Heart right ventricle (tissue), 16 donors: Measurements from ENCODE around the gene CDC20. TPM values are rescaled to one million over a fixed set of nuclear protein-coding genes. Genes with fewer than 3 reads are reported as not detected.
A peak's percentile ranks its signal among the peaks of the same experiment; 100 is the strongest.
"Not testable (repeated sequence)": the region's sequence is repeated elsewhere in the genome, so short reads cannot be mapped to it uniquely, and the experiment has no call there.

Experiments used
- ATAC-seq, 8 donors: fragments of 200-7000 bp; cut with Tn5 transposase; one replicate each; pipeline ENCODE4 v1.9.1; 2020; ENCODE audit warnings: mild to moderate bottlenecking in 8 of 8, moderate library complexity in 8 of 8, moderate number of reproducible peaks in 1 of 8
- DNase-seq, 2 donors: peaks; one replicate each; pipeline ENCODE4 v3.0.0-alpha.2; 2020
- H3K27ac ChIP-seq, 10 donors: fragments of 200-600 bp; sonication (generic) in 2 of 10; one replicate each; pipeline versions ENCODE4 v1.5.0 to v1.8.0; 2020 to 2022; ENCODE audit warnings: mild to moderate bottlenecking in 3 of 10
- H3K27me3 ChIP-seq, 7 donors: fragments of 200-600 bp; one replicate each; pipeline ENCODE4 v1.8.0; 2021 to 2022; ENCODE audit warnings: mild to moderate bottlenecking in 2 of 7
- H3K36me3 ChIP-seq, 9 donors: fragments of 200-600 bp; sonication (generic) in 1 of 9; one replicate each; pipeline versions ENCODE4 v1.5.0 to v1.8.0; 2020 to 2022; ENCODE audit warnings: mild to moderate bottlenecking in 2 of 9
- H3K4me1 ChIP-seq, 9 donors: fragments of 200-600 bp; sonication (generic) in 1 of 9; one replicate each; pipeline versions ENCODE4 v1.5.0 to v1.8.0; 2020 to 2022; ENCODE audit warnings: mild to moderate bottlenecking in 4 of 9
- H3K4me3 ChIP-seq, 10 donors: fragments of 200-600 bp; sonication (generic) in 2 of 10; one replicate each; pipeline versions ENCODE4 v1.5.0 to v1.8.0; 2020 to 2022; ENCODE audit warnings: mild to moderate bottlenecking in 7 of 10, moderate library complexity in 2 of 10
- H3K9me3 ChIP-seq, 11 donors: fragments of 200-600 bp in 10 of 11; sonication (generic) in 2 of 11; one replicate each; pipeline versions ENCODE4 v1.5.0 to v1.8.0; 2013 to 2022; ENCODE audit warnings: mild to moderate bottlenecking in 2 of 11, control low read depth in 1 of 11, moderate library complexity in 1 of 11
- WGBS, 2 donors: extraction: QIAGEN DNeasy Blood & Tissue Kit; methylation state at CpG; one replicate each; pipeline ENCODE4 v1.1.7; 2013; ENCODE audit warnings: inconsistent platforms in 1 of 2; 5-methylcytosine and 5-hydroxymethylcytosine counted together
- intact Hi-C, 10 donors: fragments of 100-400 bp; cut with DNase I; formaldehyde crosslinking; loops; one replicate each; pipeline versions ENCODE4 v1.11.1 to v1.14.2; 2022
- polyA plus RNA-seq, 2 donors: library from polyadenylated mRNA; stranded (reverse); fragments of 200-250 nt; gene quantifications; one replicate each; pipeline ENCODE4 v1.2.3, GENCODE V29; 2013
- total RNA-seq, 10 donors: library from RNA; stranded (reverse); fragmentation: NEBNext Ultra II Directional in 3 of 10; extraction: Animal tissue kit (Norgen Biotek cat#: 25700) in 3 of 10; gene quantifications; one replicate each; pipeline versions ENCODE4 v1.2.1 to v1.2.4, GENCODE V29; 2021 to 2023
- TF ChIP-seq, protein P1 (sequence below), 9 donors: fragments of 200-600 bp; sonication (generic) in 2 of 9; IDR thresholded peaks; one replicate each; pipeline versions ENCODE4 v1.5.0 to v1.8.0; 2021 to 2022; ENCODE audit warnings: antibody characterized with exemption in 9 of 9, mild to moderate bottlenecking in 5 of 9, moderate library complexity in 1 of 9
- donor health status: Arrhythmogenic right ventricular cardiomyopathy.
- donor health status: ischemic (EF 13 %, LVEDD 7.1; RV severe dilation, severe dysfunction).
- donor health status: healthy with polysubstance abuse.
- donor health status: DM: no; HTN: yes; CAD: no.
- donor health status: DM: no; HTN: no; CAD: no.
- donor health status: ischemic (EF 25% LVEDD 6.9; RV normal size, moderate dysfunction).
- donor health status: ischemic (EF 25% LVEDD 5.7; RV mildly dilated, moderate dysfunction).
- donor health status: healthy.
- donor health status: DM: yes; HTN: yes; CAD: no.
- donor health status: Ischemic cardiomyopathy.
- donor health status: ischemic (EF 35%, LVEDD 5.7; RV mildly dilated, moderate dysfunction).
- donor health status: nonischemic (EF 11% LVEDD 7.7; RV severe dilation, severe dysfunction).
- donor health status: DM: yes; HTN: yes; CAD: no.
- donor health status: PGD.
- donor health status: ischemic (EF 29% LVEDD 5.4; RV normal size, mild dysfunction).
- donor health status: nonischemic (EF 23%, LVEDD 6.1; RV moderate dilation, normal function).

The CDC20 gene
- total and polyA plus RNA-seq, 12 donors, result 0.15 to 9.6 (median 1.4) TPM

DNA sequence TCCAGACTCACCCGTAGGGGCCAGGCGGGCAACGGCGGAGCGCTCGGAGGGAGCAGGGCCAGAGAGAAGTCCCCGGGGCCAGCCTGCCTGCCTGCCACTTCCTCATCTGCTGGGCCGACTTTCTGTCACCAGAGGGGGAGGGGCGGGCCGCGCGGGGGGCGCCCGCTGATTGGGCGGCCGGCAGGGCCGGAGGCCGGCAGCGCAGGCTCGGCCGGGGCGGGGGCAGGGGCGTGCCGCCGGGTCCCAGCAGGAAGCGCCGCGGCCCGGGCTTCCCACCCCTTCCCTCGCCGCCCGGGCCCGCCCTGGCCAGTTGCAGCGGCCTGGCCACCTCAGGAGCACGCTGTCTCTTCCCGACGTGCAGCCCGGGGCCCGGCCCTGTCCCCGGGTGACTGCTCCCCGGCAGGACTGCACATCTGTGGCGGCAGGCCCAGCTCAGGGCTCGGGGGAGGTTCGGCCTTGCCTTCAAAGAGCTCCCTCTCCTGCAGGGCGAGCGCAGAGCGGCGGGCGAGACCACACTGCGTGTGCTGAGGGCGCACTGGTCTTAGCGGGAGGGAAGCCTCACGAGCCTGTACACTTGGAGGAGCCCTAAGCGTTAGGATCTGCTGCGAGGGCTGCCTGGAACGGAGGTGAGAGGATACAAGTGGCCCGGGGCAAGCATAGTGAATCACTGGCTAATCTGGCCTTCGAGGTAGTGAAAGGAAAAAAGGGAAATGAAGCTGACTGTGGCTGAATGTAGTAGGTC is 9.3 kb downstream of the CDC20 start, which contains the start of gene ELOVL1:
Gene ELOVL1, minus strand, starts transcription at position 108 of the 742 bp plus-strand sequence. CDS start 2,402 bp downstream, outside the sequence.
- Histone ChIP-seq H3K27me3 (no peaks in the 10 kb centered on the region), H3K4me1 (peaks cover 18 to 50% (median 32%) of the 10 kb centered on the region in 9 donors), H3K4me3 (peak within 1 kb of the TSS; percentile 64 to 96 (median 88)), H3K9me3 (no peaks in the 10 kb centered on the region), H3K27ac (peak within 1 kb of the TSS; percentile 89 to 99 (median 98)), H3K36me3 (peaks cover 0 to 39% (median 23%) of the 10 kb centered on the region in 9 donors)
- intact Hi-C loops, result loop anchor here in 4 of 10 donors (1.0 to 5.0 kb wide), 3 partner anchors 21 to 131 kb away; partner anchors contain the start of genes MED8 (in 1 of the 4), SZT2 (in 1 of the 4) and TIE1 (in 1 of the 4)
- ATAC-seq (peak; percentile 94 to 97 (median 95)), DNase-seq (peak; percentile 94 to 95)
- TF ChIP-seq, protein P1, sequence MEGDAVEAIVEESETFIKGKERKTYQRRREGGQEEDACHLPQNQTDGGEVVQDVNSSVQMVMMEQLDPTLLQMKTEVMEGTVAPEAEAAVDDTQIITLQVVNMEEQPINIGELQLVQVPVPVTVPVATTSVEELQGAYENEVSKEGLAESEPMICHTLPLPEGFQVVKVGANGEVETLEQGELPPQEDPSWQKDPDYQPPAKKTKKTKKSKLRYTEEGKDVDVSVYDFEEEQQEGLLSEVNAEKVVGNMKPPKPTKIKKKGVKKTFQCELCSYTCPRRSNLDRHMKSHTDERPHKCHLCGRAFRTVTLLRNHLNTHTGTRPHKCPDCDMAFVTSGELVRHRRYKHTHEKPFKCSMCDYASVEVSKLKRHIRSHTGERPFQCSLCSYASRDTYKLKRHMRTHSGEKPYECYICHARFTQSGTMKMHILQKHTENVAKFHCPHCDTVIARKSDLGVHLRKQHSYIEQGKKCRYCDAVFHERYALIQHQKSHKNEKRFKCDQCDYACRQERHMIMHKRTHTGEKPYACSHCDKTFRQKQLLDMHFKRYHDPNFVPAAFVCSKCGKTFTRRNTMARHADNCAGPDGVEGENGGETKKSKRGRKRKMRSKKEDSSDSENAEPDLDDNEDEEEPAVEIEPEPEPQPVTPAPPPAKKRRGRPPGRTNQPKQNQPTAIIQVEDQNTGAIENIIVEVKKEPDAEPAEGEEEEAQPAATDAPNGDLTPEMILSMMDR (IDR thresholded peaks at IDR 0.05), result peak in 5 of 9 donors; percentile 12 to 60 (median 48)
- 0% methylated on average over 38 to 58 of the region's 58 CpGs for WGBS, 2 donors

DNA sequence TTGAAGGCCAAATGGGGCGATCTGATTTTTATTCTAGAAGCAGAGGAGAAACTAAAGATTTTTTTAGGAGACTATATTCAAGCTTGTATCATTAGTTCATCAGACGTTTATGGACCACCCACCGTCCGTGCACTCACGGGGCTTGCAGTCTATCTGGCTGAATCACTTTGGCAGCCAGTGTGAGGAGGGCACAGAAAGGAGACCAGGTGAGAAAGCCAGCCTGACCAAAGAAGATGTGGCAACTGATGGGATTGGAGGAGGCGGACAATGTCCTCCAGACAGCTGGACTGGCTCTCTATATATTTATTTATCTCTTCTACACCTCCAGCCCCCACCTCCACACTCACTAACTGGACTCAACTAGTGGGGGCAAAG is 9.9 kb downstream of the CDC20 start:
- peak overlapping the region in 9 of 10 donors; percentile 65 to 96 (median 88) for H3K4me3 ChIP-seq
- no peaks in the 10 kb centered on the region for H3K27me3 ChIP-seq
- 23 to 26% methylated on average over 6 of the region's 6 CpGs for WGBS, 2 donors
- peaks cover 19 to 56% (median 38%) of the 10 kb centered on the region in 9 donors for H3K4me1 ChIP-seq
- ATAC-seq (no peak), DNase-seq (no peak)
- TF ChIP-seq, protein P1 (IDR thresholded peaks at IDR 0.05), result no peak
- H3K27ac ChIP-seq, result peak overlapping the region; percentile 73 to 99 (median 98)
- no peaks in the 10 kb centered on the region for H3K9me3 ChIP-seq
- peaks cover 0 to 33% (median 18%) of the 10 kb centered on the region in 9 donors for H3K36me3 ChIP-seq
- intact Hi-C loops, result loop anchor here in 4 of 10 donors (1.0 to 5.0 kb wide), 3 partner anchors 21 to 131 kb away; partner anchors contain the start of genes MED8 (in 1 of the 4), SZT2 (in 1 of the 4) and TIE1 (in 1 of the 4)

DNA sequence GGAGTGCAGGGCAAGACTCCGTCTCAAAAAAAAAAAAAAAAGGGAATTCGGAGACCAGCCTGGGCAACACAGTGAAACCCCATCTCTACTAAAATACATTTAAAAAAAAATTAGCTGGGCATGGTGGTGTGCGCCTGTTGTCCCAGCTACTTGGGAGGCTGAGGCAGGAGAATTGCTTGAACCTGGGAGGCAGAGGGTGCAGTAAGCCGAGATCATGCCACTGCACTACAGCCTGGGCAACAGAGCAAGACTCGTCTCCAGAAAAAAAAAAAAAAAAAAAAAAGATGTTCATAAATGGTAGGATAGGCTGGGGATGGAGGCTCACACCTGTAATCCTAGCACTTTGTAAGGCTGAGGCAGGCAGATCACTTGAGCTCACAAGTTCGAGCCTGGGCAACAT is 11.0 kb downstream of the CDC20 start:
- H3K27me3 ChIP-seq, H3K4me3 ChIP-seq, ATAC-seq, DNase-seq, H3K9me3 ChIP-seq, H3K27ac ChIP-seq: not testable (repeated sequence)
- peaks cover 22 to 62% (median 40%) of the 10 kb centered on the region in 9 donors for H3K4me1 ChIP-seq
- WGBS, 2 donors, result 94 to 95% methylated on average over 5 to 6 of the region's 6 CpGs
- intact Hi-C loops, result loop anchor here in 6 of 10 donors (5.0 to 10.0 kb wide), 3 partner anchors 67 to 135 kb away; partner anchors contain the start of gene TIE1 (in 1 of the 6)
- peaks cover 0 to 25% (median 6%) of the 10 kb centered on the region in 9 donors for H3K36me3 ChIP-seq

DNA sequence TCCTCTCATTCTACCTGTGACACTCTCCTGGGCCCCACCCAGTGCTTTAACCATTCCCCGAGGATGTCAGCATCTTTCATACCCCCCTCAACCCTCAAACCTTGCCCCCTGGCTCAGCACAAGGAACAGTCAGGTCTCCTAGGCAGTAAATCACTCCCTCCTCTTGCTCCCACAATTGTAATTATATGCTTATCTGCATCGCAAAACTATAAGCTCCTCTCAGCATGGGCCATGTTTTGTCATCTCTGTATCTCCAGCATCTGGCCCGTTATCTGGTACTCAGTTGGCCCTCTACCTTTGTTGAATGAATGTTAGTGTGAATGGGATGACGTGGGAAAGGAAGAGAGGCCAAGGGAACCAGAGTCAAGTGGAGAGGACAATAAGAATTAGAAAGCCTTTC is 11.8 kb downstream of the CDC20 start:
- DNase-seq, result no peak
- WGBS, 2 donors, result 83 to 89% methylated on average over 4 of the region's 4 CpGs
- Histone ChIP-seq H3K4me3 (no peak overlapping the region), H3K27ac (no peak overlapping the region), H3K9me3 (no peaks in the 10 kb centered on the region), H3K27me3 (no peaks in the 10 kb centered on the region), H3K4me1 (peaks cover 22 to 62% (median 40%) of the 10 kb centered on the region in 9 donors), H3K36me3 (peaks cover 0 to 21% (median 0%) of the 10 kb centered on the region in 9 donors)
- TF ChIP-seq, protein P1 (IDR thresholded peaks at IDR 0.05), result no peak
- intact Hi-C loops, result loop anchor here in 2 of 10 donors (5.0 to 10.0 kb wide), 2 partner anchors 133 to 136 kb away; no protein-coding TSS in a partner anchor
- ATAC-seq, result no peak
